ENCODE measurements around the gene ZSCAN30.
"Not testable (repeated sequence)": the region's sequence is repeated elsewhere in the genome, so short reads cannot be mapped to it uniquely, and the experiment has no call there.

ZSCAN30 gene

DNA sequence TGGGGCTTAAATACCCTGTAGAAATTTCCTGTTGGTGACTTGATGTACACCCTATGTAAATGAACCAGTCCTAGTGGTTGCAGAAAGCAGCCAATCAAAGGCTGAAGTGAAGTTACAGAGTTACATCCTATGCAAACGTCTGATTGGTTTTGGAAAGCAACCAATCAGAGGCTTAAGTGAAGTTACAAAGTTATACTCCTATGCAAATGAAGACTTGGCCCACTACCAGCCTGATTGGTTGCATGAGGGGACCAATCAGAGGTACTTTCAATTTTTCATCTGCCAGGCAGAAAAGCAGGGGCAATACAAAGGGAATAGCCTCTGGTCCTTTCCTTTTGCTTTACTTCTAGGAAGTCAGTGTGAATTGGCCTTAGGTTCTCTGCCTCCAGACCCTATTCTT lies 62.8 kb downstream of the ZSCAN30 start:
- no peak for DNase-seq

DNA sequence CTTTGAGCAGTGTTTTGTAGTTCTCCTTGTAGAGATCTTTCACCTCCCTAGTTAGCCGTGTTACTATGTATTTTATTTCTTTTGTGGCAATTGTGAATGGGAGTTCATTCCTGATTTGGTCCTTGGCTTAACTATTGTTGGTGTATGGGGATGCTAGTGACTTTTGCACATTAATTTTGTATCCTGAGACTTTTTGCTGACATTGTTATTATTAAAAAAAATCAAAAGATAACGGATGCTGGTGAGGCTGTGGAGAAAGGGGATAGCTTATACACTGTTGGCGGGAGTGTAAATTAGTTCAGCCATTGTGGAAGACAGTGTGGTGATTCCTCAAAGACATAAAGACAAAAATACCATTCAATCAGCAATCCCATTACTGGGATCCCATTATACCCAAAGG lies 66.2 kb downstream of the ZSCAN30 start:
- DNase-seq, result no peak

DNA sequence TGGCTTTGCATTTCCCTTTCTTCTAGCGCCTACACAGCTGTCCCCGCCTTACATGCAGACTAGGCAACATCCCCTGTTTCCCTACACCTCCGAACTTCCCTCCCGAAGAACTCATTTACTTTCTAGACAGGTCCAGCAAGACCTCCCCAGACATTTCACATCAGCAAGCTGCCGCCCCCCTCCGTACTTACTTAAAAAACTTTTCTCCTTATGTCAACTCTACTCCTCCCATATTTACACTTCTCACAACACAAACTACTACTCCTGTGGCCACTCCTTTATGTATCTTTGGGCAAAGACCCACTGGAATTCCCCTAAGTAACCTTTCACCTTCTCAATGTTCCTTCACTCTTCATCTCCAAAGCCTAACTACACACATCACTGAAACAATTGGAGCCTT lies 69.6 kb downstream of the ZSCAN30 start:
- no peak for DNase-seq

DNA sequence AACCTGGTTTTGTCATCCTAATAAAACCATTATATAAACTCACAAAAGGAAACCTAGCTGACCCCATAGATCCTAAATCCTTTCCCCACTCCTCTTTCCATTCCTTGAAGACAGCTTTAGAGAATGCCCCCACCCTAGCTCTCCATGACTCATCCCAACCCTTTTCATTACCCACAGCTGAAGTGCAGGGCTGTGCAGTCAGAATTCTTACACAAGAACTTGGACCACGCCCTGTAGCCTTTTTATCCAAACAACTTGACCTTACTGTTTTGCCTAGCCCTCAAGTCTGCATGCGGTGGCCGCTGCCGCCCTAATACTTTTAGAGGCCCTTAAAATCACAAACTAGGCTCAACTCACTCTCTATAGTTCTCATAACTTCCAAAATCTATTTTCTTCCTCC lies 70.7 kb downstream of the ZSCAN30 start:
- DNase-seq, result not testable (repeated sequence)

DNA sequence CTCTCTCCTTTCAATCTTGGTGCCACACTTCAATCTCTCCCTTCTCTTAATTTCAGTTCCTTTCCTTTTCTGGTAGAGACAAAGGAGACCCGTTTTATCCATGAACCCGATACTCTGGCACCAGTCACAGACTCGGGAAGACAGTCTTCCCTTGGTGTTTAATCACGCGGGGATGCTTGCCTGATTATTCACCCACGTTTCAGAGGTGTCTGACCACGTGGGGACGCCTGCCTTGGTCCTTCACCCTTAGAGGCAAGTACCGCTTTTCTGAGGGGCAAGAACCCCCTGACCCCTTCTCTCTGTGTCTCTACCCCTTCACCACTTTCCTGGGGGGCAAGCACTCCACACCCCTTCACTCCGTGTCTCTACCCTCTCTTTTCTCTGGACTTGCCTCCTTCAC lies 73.4 kb downstream of the ZSCAN30 start:
- not testable (repeated sequence) for DNase-seq

DNA sequence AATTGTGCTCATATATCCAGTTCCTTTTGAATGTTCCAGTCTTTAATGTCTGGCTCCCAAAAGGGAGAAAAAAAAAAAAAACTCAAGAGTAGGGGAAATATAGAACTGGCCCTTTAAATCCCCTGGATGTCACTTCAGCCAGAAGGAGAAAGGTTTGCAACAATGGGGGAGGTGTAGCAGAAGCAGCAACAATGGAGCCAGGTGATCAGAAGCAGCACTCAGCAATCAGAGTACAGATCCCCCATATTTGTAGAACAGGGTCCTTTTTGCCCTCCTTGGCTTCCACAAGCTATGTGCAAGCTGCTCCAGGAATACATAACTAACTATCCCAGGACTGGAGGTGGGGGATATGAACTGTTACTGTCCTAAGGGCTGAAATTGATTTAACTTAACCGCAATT lies 75.0 kb downstream of the ZSCAN30 start:
- no peak for DNase-seq

DNA sequence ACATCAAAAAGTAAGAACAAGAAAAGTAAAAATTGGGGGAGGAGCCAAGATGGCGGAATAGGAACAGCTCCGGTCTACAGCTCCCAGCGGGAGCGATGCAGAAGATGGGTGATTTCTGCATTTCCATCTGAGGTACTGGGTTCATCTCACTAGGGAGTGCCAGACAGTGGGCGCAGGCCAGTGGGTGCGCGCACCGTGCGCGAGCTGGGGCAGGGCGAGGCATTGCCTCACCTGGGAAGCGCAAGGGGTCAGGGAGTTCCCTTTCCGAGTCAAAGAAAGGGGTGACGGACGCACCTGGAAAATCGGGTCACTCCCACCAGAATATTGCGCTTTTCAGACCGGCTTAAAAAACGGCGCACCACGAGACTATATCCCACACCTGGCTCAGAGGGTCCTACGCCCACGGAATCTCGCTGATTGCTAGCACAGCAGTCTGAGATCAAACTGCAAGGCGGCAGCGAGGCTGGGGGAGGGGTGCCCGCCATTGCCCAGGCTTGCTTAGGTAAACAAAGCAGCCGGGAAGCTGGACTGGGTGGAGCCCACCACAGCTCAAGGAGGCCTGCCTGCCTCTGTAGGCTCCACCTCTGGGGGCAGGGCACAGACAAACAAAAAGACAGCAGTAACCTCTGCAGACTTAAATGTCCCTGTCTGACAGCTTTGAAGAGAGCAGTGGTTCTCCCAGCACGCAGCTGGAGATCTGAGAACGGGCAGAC lies 84.1 kb downstream of the ZSCAN30 start:
- not testable (repeated sequence) for DNase-seq

DNA sequence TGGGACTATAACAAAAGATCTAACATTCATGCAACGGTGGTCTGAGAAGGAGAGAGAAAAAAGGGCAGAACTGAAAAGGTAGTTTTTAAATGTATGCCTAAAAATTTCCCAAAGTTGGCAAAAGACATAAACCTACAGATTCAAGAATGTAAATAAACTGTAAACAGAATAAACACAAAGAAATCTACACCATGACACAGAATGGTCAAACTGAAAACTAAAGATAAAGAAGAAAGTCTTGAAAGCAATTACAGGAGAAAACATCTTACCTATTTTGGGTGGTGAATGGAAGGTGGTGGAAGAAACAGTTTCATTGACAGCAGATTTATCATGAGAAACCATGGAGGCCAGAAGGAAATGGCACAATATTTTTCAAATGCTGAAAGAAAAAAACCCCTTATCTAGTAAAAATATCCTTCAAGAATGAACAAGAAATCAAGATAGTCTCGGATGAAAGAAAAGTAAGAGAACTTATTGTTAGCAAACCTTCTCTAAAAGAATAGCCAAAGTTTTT lies 84.8 kb downstream of the ZSCAN30 start:
- DNase-seq, result no peak

DNA sequence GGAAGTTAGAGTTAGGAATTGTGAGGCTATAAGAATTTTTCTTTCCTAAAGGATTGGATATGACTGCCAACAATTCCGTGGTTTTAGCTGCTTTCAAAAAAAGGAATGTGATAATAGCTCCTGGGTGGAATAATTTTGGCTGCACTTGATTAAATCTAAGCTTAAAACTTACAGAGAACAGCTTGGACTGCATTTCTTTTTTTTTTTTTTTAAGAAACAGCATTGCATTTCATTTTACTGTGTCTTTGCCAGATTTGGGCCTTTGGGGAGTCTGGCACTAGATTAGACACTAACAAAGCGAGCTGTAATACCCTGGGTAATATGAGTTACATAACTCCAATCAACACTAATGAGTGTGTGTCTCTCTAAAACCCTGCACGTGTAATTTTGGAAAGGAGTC lies 87.0 kb downstream of the ZSCAN30 start:
- DNase-seq, result peak; percentile 40

DNA sequence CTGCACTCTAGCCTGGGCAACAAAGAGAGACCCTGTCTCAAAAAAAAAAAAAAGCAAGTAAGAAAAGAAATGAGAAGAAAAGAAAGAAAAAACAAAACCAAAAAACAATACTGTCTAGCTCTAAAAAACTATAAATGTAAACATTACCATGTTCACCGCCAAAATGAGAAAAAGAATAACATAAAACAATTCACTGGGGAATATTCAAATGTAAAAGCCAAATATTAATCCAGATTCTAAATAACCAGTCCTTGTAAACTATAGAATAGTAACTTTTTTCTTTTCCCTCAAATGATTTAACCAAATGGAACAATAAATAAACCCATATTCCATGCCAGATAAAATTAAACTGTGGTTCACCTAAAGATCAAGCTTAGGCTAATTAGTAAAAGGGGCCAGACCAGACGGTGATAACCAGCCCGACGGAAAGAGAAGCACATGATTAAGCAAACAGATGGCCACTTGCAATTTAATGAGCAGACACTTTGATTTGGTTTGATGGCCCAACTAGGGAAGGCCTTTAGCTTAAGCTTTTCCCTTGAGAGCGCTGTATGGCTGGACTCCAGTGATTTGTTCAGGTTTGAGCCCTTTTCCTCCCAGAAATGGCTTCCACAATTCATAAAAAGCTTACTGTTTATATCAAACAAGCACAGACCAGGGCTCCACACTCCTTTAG lies 88.6 kb downstream of the ZSCAN30 start:
- DNase-seq, result peak; percentile 37

Measured in femur (tissue), 1 donor.